ENCODE measurements around the gene TCF4.

- no peak for TF ChIP-seq CTCF (IDR thresholded peaks at IDR 0.05)
- no peak for TF ChIP-seq POLR2A (IDR thresholded peaks at IDR 0.05)
- no peak for TF ChIP-seq POLR2AphosphoS5 (IDR thresholded peaks at IDR 0.05)
- no peak for TF ChIP-seq EP300 (IDR thresholded peaks at IDR 0.05)
Measured at GRCh38 chr18:55252053-55252675, 335.8 kb downstream of the TCF4 start.

All from upper lobe of left lung (tissue), 4 donors.